HFFc6 (cell line): ENCODE results near the gene SLC6A13. TPM values are rescaled to one million over a fixed set of nuclear protein-coding genes. Genes with fewer than 3 reads are reported as not detected.

Experiments used
- DNase-seq: peaks from one replicate; pipeline ENCODE4 v3.0.0-alpha.2; 2018
- H3K27ac Mint-ChIP-seq: 2 replicates; pipeline ENCODE4 v1.8.0; 2020; ENCODE audit warnings: mild to moderate bottlenecking, mixed read lengths
- H3K27me3 Mint-ChIP-seq: 2 replicates; pipeline ENCODE4 v1.8.0; 2021; ENCODE audit warnings: mild to moderate bottlenecking, moderate library complexity, mixed read lengths; ENCODE audit not compliant: insufficient read depth
- H3K36me3 Mint-ChIP-seq: 2 replicates; pipeline ENCODE4 v1.8.0; 2021; ENCODE audit warnings: low read depth, mixed read lengths
- H3K4me1 Mint-ChIP-seq: 2 replicates; pipeline ENCODE4 v1.8.0; 2020; ENCODE audit warnings: low read depth, mixed read lengths
- H3K4me3 Mint-ChIP-seq: 2 replicates; pipeline ENCODE4 v1.8.0; 2020; ENCODE audit warnings: mild to moderate bottlenecking, moderate library complexity, mixed read lengths
- H3K9me3 Mint-ChIP-seq: 2 replicates; pipeline ENCODE4 v1.8.0; 2020; ENCODE audit warnings: mild to moderate bottlenecking, mixed read lengths
- total RNA-seq, 6 experiments: library from RNA; stranded (reverse); fragmentation: NEBNext Ultra II Directional; extraction: Animal tissue kit (Norgen Biotek cat#: 25700); gene quantifications; 2 replicates in 1 of 6; 3 replicates in 5 of 6; pipeline ENCODE4 v1.2.3, GENCODE V29; 2021
- TF ChIP-seq, protein P1 (sequence below): fragments of 200-600 bp; sonication (generic); IDR thresholded peaks from 2 replicates; pipeline ENCODE4 v1.5.0; 2021; ENCODE audit warnings: antibody characterized with exemption, mild to moderate bottlenecking

The SLC6A13 gene
- total RNA-seq, 6 experiments from 2014 or later: not detected

DNA sequence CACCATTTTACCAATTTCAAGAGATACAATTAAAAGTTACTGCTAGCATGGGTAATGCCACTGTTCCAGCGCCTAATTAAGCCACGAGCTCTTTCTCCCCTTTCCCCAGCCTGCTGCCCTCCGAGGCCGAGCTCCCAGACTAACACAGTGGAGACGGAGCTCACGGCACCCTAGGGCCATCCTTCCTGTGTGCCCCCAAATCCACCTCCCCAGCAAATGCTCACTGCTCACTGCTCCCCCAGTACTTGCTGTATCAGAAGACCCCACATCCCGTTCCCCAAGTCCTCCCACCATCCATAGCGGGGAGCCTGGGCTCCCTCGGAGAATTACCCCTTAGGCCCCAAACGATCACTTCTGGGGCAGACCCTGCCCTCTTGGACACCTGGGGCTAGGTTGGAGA lies 91.4 kb downstream of the SLC6A13 start:
- Mint-ChIP-seq H3K4me1 (peaks cover 20% of the 10 kb centered on the region), H3K27ac (no peak overlapping the region), H3K36me3 (no peaks in the 10 kb centered on the region)

More for the DNA sequence above, 91.4 kb downstream of the SLC6A13 start:
- Mint-ChIP-seq H3K9me3 (no peaks in the 10 kb centered on the region), H3K27me3 (peaks cover 6% of the 10 kb centered on the region), H3K4me3 (no peak overlapping the region)
- DNase-seq: no peak
- TF ChIP-seq, protein P1, sequence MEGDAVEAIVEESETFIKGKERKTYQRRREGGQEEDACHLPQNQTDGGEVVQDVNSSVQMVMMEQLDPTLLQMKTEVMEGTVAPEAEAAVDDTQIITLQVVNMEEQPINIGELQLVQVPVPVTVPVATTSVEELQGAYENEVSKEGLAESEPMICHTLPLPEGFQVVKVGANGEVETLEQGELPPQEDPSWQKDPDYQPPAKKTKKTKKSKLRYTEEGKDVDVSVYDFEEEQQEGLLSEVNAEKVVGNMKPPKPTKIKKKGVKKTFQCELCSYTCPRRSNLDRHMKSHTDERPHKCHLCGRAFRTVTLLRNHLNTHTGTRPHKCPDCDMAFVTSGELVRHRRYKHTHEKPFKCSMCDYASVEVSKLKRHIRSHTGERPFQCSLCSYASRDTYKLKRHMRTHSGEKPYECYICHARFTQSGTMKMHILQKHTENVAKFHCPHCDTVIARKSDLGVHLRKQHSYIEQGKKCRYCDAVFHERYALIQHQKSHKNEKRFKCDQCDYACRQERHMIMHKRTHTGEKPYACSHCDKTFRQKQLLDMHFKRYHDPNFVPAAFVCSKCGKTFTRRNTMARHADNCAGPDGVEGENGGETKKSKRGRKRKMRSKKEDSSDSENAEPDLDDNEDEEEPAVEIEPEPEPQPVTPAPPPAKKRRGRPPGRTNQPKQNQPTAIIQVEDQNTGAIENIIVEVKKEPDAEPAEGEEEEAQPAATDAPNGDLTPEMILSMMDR: no peak

Other genes with a start within 250 kb of the SLC6A13 start
- gene IQSEC3, start 196.1 kb downstream of the SLC6A13 start, total RNA-seq: not detected
- not detected for gene SLC6A12, start 48.7 kb downstream of the SLC6A13 start, total RNA-seq
- 10 to 100 TPM; 47.1 to 55.0 (median 52.0) TPM for gene KDM5A, start 126.5 kb upstream of the SLC6A13 start, total RNA-seq
- 10 to 100 TPM in 5 of 6 experiments, 1 to 10 TPM in 1; 7.7 to 12.6 (median 11.6) TPM for gene CCDC77, start 138.8 kb upstream of the SLC6A13 start, total RNA-seq
- not detected for gene B4GALNT3, start 197.1 kb upstream of the SLC6A13 start, total RNA-seq